A673 (cell line): ENCODE data around the gene CAMK4.

Experiments used
- EZH2 ChIP-seq: fragments of 200-600 bp; sonication (generic); IDR thresholded peaks from 2 replicates; pipeline ENCODE4 v1.6.1; 2017; ENCODE audit warnings: borderline replicate concordance, low read depth, mild to moderate bottlenecking, mixed read lengths, antibody characterized with exemption, low read length; ENCODE audit not compliant: poor library complexity, severe bottlenecking
- TF ChIP-seq, protein P1 (sequence below): fragments of 300-800, 200-600 bp; sonication (generic); conservative IDR thresholded peaks from 2 replicates; pipeline ENCODE4 v1.5.1; 2017; ENCODE audit warnings: low read depth, mild to moderate bottlenecking, antibody characterized with exemption, low read length, moderate library complexity, mixed read lengths

- TF ChIP-seq, protein P1, sequence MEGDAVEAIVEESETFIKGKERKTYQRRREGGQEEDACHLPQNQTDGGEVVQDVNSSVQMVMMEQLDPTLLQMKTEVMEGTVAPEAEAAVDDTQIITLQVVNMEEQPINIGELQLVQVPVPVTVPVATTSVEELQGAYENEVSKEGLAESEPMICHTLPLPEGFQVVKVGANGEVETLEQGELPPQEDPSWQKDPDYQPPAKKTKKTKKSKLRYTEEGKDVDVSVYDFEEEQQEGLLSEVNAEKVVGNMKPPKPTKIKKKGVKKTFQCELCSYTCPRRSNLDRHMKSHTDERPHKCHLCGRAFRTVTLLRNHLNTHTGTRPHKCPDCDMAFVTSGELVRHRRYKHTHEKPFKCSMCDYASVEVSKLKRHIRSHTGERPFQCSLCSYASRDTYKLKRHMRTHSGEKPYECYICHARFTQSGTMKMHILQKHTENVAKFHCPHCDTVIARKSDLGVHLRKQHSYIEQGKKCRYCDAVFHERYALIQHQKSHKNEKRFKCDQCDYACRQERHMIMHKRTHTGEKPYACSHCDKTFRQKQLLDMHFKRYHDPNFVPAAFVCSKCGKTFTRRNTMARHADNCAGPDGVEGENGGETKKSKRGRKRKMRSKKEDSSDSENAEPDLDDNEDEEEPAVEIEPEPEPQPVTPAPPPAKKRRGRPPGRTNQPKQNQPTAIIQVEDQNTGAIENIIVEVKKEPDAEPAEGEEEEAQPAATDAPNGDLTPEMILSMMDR = no peak
- TF ChIP-seq EZH2 = no peak
Measured at GRCh38 chr5:111252799-111253545, 28.8 kb downstream of the CAMK4 start.
